Stimulated activated CD8-positive, alpha-beta memory T cell treated with anti-CD3 and anti-CD28 coated beads, Interleukin-15, amount 100 ng/mL, for 4 hours (primary cell): ENCODE data around the gene LTBP2.

Experiments
- DNase-seq, 2 donors: peaks; one replicate each; pipeline ENCODE4 v3.0.0-alpha.2; 2020; ENCODE audit warnings: low read depth in 2 of 2

The LTBP2 gene

DNA sequence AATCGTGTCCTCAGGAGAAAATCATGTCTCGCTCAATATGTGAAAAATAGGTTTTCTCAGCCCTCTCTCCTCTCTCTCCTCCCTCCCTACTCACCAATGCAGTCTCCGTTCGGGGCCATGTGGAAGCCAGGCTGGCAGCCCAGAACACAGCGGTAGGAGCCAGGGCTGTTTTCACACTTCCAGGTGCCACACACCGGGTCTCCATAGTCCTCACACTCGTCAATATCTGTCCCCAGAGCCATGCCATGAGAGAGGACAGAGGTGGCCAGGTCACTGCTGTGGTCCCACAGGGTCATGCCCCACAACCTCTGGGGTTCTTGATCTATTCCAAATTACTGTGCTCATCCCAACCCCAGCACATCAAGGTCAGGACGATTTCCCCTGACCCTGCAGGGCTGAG lies 105.0 kb downstream of the LTBP2 start:
- no peak for DNase-seq

DNA sequence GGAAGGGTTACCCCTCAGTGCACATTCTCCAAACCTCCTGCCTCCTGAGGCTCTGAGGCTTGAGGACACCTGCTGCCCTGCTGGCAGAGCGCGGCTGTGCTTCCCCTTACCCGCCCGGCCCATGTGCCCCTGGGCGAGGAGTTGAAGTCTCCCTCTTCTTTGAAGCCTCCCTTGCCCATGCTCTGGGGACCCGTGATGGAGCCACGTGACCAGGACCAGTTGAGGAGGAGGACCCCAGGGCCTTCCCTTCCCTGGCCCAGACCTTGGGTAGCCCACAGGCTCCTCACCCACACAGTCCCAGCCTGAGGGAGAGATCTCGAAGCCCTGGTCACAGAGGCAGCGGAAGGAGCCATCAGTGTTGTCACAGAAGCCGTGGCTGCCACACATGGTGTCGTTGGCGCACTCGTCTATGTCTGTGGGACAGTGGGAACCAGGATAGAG lies 105.6 kb downstream of the LTBP2 start:
- no peak for DNase-seq

DNA sequence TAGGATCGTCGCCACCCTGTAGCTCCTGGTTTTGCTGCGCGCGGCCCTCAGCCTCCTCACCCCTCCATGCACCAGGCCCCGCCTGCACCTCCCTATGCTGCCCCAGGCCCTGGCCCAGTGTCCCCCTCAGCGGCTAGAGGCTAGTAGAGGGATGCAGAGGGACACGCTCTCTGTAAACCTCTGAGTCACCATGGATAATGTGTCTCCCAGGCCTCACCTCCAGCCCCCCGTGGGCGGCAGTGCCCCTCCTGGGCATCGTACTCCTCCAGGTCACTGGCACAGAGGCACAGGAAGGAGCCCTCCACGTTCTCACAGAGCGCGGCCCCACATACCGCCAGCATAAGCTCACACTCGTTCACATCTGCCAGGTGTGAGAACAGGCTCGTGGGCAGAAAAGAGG lies 106.2 kb downstream of the LTBP2 start:
- DNase-seq, result no peak

DNA sequence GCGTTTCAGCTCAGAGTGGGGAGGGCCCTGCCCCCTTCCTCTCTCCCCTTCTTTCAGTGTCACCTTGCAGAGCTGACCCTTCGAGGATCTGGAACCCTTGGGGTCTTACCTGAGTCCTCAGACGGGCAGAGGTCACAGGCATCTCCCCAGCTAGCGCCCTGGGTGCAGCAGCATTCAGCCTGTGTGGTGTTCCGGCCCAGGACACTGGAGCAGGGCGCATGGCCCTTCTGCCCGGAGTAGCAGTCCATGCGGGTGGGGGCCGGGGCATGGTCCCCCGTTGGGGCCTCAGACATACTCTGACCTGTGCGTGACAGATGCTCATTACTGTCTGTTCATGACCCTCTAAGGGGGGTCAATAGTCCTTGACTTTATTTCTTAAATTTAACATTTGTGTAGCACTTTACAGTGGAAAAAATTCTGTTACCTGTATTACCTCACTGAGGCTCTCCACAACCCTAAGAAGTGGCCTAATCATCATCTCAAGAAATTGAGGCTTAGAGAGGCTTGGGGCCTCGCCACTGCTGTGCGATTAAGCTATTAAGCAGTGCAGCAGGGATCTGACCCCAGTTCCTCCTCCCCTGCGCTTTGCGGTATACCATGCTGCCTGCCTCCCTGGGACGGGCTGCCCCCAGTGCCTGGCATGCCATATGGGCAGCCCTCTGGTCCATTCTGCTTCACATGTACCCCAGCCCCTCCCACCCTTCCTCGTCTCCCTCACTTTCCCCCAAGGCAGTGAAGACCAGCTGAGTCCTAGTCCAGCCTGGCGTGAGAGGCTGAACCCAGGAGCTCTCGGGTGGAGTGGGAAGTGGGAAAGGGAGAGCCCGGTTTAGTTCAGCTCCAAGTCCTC lies 106.9 kb downstream of the LTBP2 start:
- no peak for DNase-seq

DNA sequence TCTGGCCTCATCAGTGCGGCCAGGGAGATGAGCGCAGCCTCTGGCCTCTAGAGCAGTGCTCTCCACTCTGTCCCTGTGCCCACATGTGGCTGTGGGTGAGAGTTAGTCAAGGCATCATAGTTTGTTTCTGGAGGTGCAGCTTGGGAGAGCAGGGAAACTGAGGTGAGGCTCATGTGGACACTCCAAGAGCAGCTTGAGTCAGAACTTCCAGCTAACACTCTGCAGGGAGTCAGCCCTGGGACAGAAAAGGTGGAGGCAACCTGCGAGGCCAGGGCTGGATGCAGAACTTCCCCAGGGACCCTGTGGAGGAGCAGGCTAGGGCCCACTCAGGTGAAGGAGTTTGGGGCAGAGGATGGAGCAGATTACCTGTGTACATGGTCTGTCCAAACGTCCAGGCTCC lies 107.6 kb downstream of the LTBP2 start:
- DNase-seq, result no peak

DNA sequence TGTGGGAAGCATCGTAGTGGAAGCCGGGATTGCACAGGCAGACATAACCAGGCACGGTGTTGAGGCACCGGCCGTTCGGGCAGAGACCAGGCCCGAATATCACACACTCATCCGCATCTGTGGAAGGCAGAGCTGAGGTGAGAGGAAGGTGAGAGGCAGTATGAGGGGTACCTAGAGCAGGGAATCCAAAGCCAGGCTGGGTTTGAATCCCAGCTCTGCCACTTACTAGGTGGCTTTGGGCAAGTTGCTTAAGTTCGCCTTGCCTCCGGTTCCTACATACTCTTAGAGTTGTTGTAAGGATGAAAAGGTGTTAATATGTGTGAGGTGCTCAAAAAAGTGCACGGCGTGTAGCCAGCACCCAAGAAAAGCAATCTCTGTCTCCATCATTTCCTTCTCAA lies 108.1 kb downstream of the LTBP2 start:
- no peak for DNase-seq

DNA sequence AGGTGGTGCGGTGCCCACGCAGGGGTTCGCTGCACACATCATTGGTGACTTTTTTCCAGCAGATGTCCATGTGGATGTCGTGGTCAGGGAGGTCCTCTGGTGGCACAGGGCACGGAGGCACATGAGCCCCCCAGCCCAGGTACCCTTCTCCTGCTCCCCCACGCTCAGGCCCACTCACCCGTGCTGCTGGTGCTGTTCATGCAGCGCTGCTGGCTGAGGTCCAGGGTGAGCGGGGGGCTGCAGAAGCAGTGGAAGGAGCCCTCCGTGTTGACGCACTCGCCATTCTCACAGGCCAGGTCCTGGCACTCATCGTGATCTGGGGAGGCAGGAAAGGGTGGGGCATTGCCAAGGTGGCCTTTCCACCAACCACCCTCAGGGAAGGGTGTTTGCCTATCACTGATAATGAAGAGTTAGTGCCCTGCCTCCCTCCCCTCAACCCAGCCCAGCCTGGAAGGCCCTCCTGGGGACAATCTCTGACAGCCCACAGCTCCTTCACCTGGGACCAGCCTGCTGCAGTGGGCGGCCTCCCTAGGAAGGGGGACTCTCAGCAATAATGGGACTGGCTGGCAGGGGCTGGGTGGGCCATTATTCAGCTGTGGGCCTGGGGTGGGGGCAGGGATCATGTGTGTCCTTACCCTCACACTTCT lies 108.6 kb downstream of the LTBP2 start:
- DNase-seq, result no peak

DNA sequence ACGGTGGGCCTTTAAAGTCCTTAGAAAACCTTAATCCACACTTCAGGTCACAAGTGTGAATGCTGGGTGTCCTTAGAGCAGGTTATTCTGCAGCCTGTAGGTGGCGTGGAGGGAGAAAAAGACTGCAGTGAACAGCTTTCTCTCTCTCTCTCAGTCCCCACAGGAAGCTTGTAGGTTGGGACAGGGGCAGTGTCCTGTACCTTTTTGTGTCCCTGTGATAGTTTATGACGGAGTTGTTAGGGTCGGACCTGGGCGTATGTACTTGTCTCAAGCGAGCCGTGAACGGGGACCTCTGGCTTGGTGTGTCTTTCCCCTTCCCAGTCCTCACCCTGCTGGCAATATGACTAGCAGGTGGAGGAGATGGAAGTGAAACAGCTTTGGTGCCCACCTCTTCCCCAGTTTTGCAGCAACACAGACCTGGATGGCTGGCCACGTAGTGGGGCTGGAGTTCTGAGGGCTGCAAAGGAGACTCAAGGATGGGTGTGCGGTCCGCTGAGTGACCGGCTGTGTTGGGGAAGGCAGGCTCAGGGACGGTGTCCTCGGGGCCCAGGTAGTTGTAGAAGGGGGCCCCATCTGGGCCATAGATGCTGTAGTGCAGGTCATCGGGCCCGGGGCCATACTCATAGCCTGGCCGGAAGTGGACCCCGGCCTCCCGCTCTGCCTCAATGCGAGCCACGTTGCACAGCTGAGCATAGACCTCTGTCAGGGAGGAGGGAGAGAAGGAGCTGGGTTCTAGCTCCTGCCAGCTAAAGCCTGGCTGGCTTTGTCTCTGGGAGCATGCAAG lies 109.6 kb downstream of the LTBP2 start:
- no peak for DNase-seq

DNA sequence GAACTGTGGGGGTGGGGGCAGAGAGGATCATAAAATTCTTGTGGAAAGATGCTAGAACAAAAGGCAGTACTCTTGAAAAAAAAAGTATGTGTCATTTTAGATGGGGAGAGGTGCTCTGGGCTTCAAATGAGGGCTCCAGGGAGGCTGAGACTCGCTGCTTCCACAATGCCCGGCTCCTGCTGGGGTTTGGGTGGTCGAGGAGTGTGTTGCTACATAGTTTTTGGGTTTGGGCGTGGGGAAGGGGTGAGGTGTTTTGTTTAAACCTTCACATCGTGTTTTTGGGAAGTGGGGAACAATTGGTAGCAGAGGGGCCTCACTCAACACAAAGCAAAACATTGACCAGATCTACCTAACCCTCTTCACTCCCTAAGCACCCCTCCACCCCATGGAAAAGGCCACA lies 110.3 kb downstream of the LTBP2 start:
- DNase-seq, result no peak

DNA sequence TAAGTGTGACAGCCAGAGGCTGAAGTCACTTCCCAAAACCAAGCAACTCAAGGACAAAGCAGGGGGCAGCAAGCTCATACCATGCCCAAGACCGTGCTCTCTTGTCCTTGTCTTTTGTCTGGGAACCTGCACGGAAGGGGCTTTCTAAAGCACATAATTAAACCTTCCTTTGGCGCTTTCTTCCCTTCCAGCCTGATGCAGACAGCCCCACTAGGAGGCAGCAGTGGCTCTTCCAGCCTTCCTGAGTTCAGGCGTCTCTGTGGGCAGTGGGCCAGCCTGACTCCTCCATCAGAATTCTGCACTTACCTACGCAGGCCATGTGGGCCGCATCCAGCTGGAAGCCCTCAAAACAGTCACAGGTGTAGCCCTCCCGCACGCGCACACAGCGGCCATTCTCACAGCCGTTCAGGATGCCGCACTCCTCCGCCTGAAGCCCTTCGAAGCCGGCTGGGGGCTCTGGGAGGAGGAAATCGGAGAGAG lies 110.9 kb downstream of the LTBP2 start:
- DNase-seq, result no peak

DNA sequence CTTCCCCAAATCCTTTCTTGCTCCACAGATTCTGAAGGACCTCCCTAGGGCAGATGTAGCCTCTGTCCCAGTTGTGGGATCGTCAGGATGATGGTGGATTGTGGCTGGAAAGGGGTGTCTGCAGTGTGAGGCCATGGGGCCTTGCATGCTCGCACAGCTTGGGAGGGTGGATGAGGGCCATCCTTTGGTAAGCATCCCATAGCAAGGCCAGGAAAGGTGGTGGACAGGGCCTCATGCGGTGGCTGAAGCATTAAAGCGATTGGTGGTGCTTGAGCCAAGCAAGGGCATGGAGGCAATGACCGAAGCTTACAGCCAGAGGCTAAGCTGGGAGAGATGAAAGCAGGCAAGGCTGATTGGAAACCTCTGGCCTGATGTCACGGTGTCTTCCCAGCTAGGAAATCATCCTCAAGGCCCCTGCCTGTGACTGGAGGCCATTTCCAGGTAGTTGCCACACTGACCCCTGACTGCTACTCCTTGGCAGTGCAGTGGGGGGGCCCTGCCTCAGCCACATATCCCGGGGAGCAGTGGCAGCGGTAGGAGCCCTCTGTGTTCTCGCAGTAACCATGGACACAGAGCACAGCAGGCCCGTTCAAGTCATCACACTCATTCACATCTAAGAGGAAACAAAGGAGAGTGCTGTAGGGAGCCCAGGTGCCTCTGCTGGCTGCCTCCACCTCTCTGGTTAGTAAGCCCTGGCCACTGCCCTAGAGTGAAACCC lies 111.5 kb downstream of the LTBP2 start:
- no peak for DNase-seq

DNA sequence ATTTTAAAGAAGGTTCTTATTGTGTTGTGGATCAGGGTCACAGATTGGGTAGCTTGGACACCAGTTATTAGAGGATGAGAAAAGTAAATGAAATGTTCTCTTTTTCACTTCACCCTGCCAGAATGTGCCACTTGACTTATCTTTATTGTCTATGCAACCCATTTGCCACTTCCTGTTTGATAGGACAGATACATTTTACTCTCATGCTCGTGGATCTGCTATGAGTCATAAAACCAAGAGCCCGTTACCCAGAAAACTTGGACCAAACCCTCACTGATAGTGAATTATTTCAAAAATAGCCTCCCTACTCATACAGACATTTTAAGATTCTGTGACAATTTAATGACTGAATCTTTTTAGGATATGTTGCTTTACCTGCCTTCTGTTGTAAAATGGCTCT lies 116.7 kb downstream of the LTBP2 start:
- DNase-seq, result no peak

DNA sequence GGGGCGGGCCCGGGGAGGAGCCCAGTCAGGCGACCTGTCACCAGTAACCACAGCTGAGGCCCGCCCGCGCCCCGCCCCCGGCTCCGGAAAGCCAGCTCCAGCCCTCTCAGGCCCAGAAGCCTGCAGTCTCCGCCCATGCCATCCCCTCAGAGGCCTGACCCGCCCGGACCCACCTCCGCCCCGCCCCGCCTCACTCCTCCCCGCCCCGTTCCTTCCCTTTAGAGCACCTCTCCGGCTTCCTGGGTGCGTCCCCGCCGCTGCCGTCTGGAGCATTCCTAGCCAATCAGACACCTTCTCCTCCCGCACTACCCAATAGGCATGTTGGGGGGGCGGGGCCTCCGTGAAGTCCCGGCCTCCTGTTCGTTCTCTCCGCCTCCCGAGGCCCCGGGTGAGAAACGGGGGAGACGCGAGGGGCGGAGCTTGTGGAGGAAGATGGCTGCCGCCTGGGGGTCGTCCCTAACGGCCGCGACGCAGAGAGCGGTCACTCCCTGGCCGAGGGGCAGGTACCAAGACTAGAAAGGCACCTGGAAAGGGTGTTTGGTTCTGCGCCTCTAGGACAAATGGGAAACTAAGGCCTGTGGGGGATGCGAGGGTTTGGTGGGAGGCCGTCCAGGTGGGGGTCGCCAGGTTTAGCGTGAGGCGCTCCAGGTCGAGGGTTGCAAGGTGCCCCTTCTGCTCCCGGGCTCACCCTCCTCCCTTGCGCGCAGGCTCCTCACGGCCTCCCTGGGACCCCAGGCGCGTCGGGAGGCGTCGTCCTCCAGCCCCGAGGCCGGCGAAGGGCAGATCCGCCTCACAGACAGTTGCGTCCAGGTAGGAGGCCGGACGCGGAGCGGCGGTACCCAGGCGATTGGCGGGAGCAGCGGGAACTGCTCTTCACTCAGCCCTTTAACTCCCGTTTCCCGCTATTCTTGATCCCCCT lies 118.4 kb downstream of the LTBP2 start, which contains the start of gene ISCA2:
Gene ISCA2 (plus strand): TSS at position 423 of the 919 bp plus-strand sequence. CDS start 10 bp downstream, at position 433.
- DNase-seq, result peak; percentile 97 to 99

DNA sequence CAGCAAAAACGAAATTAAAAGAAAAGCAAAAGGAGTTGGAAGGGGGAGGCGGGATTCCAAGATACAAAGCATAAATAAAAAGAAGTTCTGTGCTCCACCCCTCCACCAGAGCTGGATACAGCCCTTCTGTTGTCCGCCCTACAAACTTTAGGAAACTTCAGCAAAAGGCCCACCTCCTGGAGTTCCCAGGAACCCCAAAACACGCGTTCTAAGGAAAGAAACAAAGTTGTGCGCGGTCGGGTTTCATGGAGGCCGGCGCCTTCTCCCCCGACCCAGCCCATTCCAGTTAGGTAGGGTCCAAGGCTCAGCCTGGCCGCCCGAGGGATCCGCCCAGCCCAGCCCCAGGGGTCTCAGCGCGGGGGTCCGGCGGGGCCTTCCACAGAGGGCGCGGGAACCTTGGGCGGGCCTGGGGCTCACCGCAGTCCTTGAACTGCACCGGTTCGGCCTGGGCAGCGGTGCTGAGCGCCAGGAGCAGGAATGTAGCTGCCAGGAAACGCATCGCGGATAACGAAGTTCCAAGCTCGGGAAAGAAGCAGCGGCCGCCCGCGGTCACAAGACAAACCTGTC lies 119.2 kb downstream of the LTBP2 start, which contains the start of gene NPC2:
Gene NPC2 (minus strand): TSS at position 530 of the 567 bp plus-strand sequence. CDS start 31 bp downstream, at position 499.
- no peak for DNase-seq

DNA sequence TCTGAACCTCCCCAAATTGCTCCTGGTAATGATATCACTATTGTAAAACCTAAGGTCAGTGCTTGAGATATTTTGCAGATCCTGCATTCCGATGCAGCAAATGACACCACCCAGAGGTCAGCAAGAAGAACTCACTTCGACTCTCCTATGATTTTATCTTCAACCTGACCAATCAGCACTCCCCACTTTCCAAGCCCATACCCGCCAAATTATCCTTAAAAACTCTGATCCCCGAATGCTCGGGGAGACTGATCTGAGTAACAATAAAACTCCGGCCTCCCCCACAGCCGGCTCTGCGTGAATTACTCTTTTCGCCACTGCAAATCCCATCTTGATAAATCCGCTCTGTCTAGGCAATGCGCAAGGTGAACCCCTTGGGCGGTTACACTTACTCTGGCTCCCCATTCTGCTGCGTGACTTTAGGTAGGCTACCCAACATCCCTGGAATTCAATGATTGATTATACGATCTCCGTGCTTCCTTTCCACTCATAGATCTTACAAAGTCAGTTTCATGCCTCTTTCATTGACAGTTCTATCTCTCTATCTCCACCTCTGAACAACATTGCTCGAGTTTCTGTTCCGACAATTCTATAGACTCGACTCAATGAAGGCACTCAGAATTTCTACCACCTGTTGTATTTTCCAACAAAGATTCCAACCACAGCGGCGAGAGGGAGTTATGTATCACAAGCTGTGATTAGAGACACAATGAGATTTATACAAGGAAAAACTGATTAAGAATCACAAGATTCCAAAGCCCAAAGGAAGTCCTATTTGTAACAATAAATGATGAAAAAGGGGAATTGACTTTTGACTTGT lies 119.9 kb downstream of the LTBP2 start:
- no peak for DNase-seq

DNA sequence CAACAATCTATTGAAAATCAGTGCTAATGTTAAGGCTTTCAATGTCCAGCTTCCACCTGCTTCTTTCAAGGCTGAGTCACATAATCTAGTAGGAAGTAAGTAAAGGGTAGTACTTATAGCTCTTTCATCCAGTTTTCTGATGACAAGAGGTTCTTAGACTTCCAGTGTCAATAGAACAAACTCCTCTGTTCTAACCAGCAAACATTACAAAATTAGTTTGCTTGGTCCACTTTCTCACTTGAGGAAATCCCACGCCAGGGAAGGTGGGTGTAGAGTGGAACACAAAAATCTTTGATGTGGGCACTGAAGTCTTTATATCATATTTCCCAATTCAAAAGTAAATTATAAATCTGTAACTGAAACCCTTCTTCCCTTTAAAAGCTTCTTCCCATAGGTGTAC lies 121.6 kb downstream of the LTBP2 start:
- DNase-seq, result no peak

DNA sequence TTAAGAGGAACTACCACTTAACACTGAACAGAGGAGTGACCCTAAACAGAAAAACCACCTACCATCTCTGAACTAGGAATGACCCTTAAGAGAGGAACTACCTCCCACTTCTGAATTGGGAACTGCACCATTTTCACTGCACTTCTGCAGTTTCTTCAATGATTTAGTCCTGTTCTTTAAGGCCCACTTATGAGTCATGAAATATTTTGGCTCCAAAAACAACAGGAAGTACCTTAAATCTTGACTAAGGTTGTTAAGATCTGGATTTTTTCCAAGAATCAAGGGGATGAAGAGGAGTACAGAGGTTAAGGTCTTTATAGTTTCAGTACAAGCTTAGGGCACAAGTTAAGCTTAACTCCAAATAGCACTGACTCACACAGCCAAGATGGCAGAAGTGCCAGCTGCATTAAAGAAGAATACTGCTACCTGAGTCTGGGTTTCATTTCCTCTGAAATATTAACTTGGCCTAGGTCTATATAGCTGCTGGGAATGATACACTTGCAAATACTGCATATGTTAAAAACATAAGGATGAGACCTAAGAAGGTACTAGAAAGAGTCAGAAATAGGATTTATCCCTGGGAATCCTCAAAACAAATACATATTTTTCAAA lies 123.1 kb downstream of the LTBP2 start:
- no peak for DNase-seq

DNA sequence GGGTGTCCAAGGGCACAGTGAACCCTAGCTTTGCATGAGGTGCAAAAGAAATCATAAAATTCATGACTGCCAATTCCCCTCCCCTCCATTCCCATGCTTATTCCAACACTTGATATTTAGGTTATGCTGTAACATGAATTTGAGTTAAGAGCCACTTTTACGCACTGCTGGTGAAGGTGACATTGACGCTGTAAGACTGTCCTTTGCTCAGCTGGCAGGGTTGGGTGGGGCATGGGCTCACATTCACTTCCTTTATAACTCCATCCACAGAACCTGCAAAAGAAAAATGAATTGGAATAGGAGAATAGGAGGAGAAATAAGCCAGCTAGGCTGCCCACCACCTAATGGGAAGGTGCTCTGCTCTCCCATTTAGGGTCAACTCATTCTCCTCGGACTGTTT lies 125.9 kb downstream of the LTBP2 start:
- DNase-seq, result no peak

DNA sequence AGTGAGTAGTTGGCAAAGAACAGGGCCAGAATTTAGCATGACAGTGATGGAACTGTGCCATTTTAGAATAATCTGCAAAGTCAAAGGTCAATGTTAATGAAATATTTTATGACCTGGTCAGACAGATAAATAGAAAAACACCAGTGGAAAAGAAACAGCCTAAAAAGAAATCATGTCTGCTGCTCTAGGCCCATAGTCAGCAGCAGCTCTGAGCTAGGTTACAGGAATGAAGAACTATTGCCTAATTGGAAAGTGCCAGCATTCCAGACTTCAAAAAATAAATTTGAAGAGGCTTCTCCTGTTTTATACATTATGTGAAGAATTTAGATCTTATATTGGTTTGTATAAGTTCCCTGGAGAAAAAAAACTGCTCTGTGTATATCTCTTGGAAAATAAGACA lies 128.7 kb downstream of the LTBP2 start:
- DNase-seq, result no peak
